Brain microvascular endothelial cell (primary cell): ENCODE measurements around the gene GJD2.

Experiments used
- DNase-seq: peaks from one replicate; pipeline ENCODE4 v3.0.0-alpha.2; 2020
- H3K27ac ChIP-seq: fragments of 250-450 bp; sonication (Bioruptor Pico); 2 replicates; pipeline ENCODE4 v1.5.1; 2020; ENCODE audit warnings: mild to moderate bottlenecking, moderate library complexity
- H3K27me3 ChIP-seq: fragments of 250-450 bp; sonication (Bioruptor Pico); replicated peaks from 2 replicates; pipeline ENCODE4 v1.5.1; 2020; ENCODE audit warnings: mild to moderate bottlenecking
- H3K36me3 ChIP-seq: fragments of 250-450 bp; sonication (Bioruptor Pico); replicated peaks from 2 replicates; pipeline ENCODE4 v1.5.1; 2020; ENCODE audit warnings: mild to moderate bottlenecking
- H3K4me3 ChIP-seq: 2 replicates; pipeline ENCODE4 v1.5.1; 2011; ENCODE audit warnings: low read depth, mild to moderate bottlenecking, control low read depth, low read length, moderate library complexity
- CTCF ChIP-seq: IDR thresholded peaks from 2 replicates; pipeline ENCODE4 v1.5.1; 2011; ENCODE audit warnings: low read depth, mild to moderate bottlenecking, moderate library complexity, low read length, control low read depth, inconsistent platforms; ENCODE audit errors: missing control alignments
- in situ Hi-C: cut with HindIII; loops from 2 replicates; pipeline ENCODE4 v1.10.0; 2017; ENCODE audit warnings: low sequenced_read_pairs, low pct_ligation_motif_present

GJD2 gene

GRCh38 chr15:34754674-34755418, at the start of gene GJD2:
TSS of gene GJD2 (minus strand) at chr15:34754998. CDS start at chr15:34754488, 510 bp downstream.
- DNase-seq, result no peak
- in situ Hi-C loops, result no loop called here
- H3K27me3 ChIP-seq, result peaks cover 31% of the 10 kb centered on the region

GRCh38 chr15:34804113-34804512, 49.3 kb upstream of the GJD2 start:
- H3K27ac ChIP-seq, result no peak overlapping the region
- H3K36me3 ChIP-seq, result no peaks in the 10 kb centered on the region
- no peaks in the 10 kb centered on the region for H3K27me3 ChIP-seq
- H3K4me3 ChIP-seq, result no peak overlapping the region
- in situ Hi-C loops, result loop anchor here (25.0 kb wide), 1 partner anchor 92 kb away; no protein-coding TSS in a partner anchor
- TF ChIP-seq CTCF, result no peak
- no peak for DNase-seq

More at GRCh38 chr15:34754674-34755418, at the start of gene GJD2:
- no peak within 1 kb of the TSS for H3K4me3 ChIP-seq
- TF ChIP-seq CTCF, result no peak
- H3K36me3 ChIP-seq, result no peaks in the 10 kb centered on the region
- no peak within 1 kb of the TSS for H3K27ac ChIP-seq

- no peak for TF ChIP-seq CTCF
- no peak overlapping the region for H3K4me3 ChIP-seq
- no peak overlapping the region for H3K27ac ChIP-seq
- in situ Hi-C loops, result loop anchor here (25.0 kb wide), 1 partner anchor 91 kb away; no protein-coding TSS in a partner anchor
- no peaks in the 10 kb centered on the region for H3K36me3 ChIP-seq
- H3K27me3 ChIP-seq, result no peaks in the 10 kb centered on the region
- no peak for DNase-seq
Measured at GRCh38 chr15:34802803-34803750, 48.3 kb upstream of the GJD2 start.

- in situ Hi-C loops, result loop anchor here (25.0 kb wide), 1 partner anchor 90 kb away; no protein-coding TSS in a partner anchor
- DNase-seq, result no peak
- Histone ChIP-seq H3K27me3 (no peaks in the 10 kb centered on the region), H3K4me3 (no peak overlapping the region), H3K27ac (no peak overlapping the region), H3K36me3 (no peaks in the 10 kb centered on the region)
- no peak for TF ChIP-seq CTCF
Measured at GRCh38 chr15:34802371-34802770, 47.6 kb upstream of the GJD2 start.

GRCh38 chr15:34799149-34800101, 44.6 kb upstream of the GJD2 start:
- no peak for TF ChIP-seq CTCF
- Histone ChIP-seq H3K36me3 (no peaks in the 10 kb centered on the region), H3K27me3 (peaks cover 11% of the 10 kb centered on the region), H3K27ac (no peak overlapping the region), H3K4me3 (no peak overlapping the region)
- DNase-seq, result no peak
- in situ Hi-C loops, result loop anchor here (25.0 kb wide), 1 partner anchor 87 kb away; no protein-coding TSS in a partner anchor
